Type B pancreatic cell (in vitro differentiated cells): ENCODE measurements around the gene TCF7L1. TPM values are rescaled to one million over a fixed set of nuclear protein-coding genes. Genes with fewer than 3 reads are reported as not detected.
A peak's percentile ranks its signal among the peaks of the same experiment; 100 is the strongest.

Experiments used
- DNase-seq: peaks from one replicate; pipeline ENCODE4 v3.0.0; 2021; ENCODE audit warnings: mixed read lengths; ENCODE audit not compliant: unreplicated experiment; ENCODE audit errors: extremely low spot score
- H3K27ac Mint-ChIP-seq: 2 replicates; pipeline ENCODE4 v1.8.0; 2021; ENCODE audit warnings: mild to moderate bottlenecking, mixed read lengths
- H3K27me3 Mint-ChIP-seq: 2 replicates; pipeline ENCODE4 v1.8.0; 2021; ENCODE audit warnings: mixed read lengths
- H3K36me3 Mint-ChIP-seq: 2 replicates; pipeline ENCODE4 v1.8.0; 2021; ENCODE audit warnings: mixed read lengths
- H3K4me1 Mint-ChIP-seq: one replicate; pipeline ENCODE4 v1.8.0; 2021; ENCODE audit warnings: mixed read lengths; ENCODE audit not compliant: unreplicated experiment
- H3K4me3 Mint-ChIP-seq: 2 replicates; pipeline ENCODE4 v1.8.0; 2021; ENCODE audit warnings: mild to moderate bottlenecking, mixed read lengths
- H3K9me3 Mint-ChIP-seq: 2 replicates; pipeline ENCODE4 v1.8.0; 2021; ENCODE audit warnings: mixed read lengths
- CTCF ChIP-seq: fragments of 200-600 bp; sonication (generic); conservative IDR thresholded peaks from 2 replicates; pipeline ENCODE4 v1.5.0; 2021; ENCODE audit warnings: antibody characterized with exemption, mild to moderate bottlenecking
- total RNA-seq: library from RNA; stranded (reverse); gene quantifications from 2 replicates; pipeline ENCODE4 v1.2.1, GENCODE V29; 2021; ENCODE audit warnings: low replicate concordance

Gene TCF7L1
- total RNA-seq, 1 donor from 2014 or later, result 32.4 TPM

- Mint-ChIP-seq H3K27me3 (peaks cover 4% of the 10 kb centered on the region), H3K4me3 (peak overlapping the region; percentile 91), H3K36me3 (no peaks in the 10 kb centered on the region), H3K9me3 (no peaks in the 10 kb centered on the region), H3K27ac (peak overlapping the region; percentile 69), H3K4me1 (peaks cover 21% of the 10 kb centered on the region)
- TF ChIP-seq CTCF, result no peak
- DNase-seq, result no peak
Observed at GRCh38 chr2:85132397-85132796, 795 bp upstream of the TCF7L1 start.

GRCh38 chr2:85133751-85134254 is 611 bp downstream of the TCF7L1 start:
- DNase-seq, result peak; percentile 77
- Mint-ChIP-seq H3K27ac (no peak overlapping the region), H3K27me3 (peaks cover 4% of the 10 kb centered on the region), H3K4me3 (peak overlapping the region; percentile 88), H3K4me1 (peaks cover 21% of the 10 kb centered on the region), H3K9me3 (no peaks in the 10 kb centered on the region), H3K36me3 (peaks cover 4% of the 10 kb centered on the region)
- TF ChIP-seq CTCF, result no peak

- H3K27ac Mint-ChIP-seq, result peak overlapping the region; percentile 70
- TF ChIP-seq CTCF, result peak; percentile 25
- peak overlapping the region; percentile 88 for H3K4me3 Mint-ChIP-seq
- no peaks in the 10 kb centered on the region for H3K9me3 Mint-ChIP-seq
- no peak for DNase-seq
- H3K36me3 Mint-ChIP-seq, result peaks cover 6% of the 10 kb centered on the region
- peaks cover 21% of the 10 kb centered on the region for H3K4me1 Mint-ChIP-seq
- peaks cover 4% of the 10 kb centered on the region for H3K27me3 Mint-ChIP-seq
Observed at GRCh38 chr2:85134255-85134895, 1.2 kb downstream of the TCF7L1 start.

GRCh38 chr2:85134896-85135659 is 1.9 kb downstream of the TCF7L1 start:
- H3K36me3 Mint-ChIP-seq, result peaks cover 13% of the 10 kb centered on the region
- peaks cover 4% of the 10 kb centered on the region for H3K27me3 Mint-ChIP-seq
- H3K4me1 Mint-ChIP-seq, result peaks cover 26% of the 10 kb centered on the region
- H3K9me3 Mint-ChIP-seq, result no peaks in the 10 kb centered on the region
- H3K27ac Mint-ChIP-seq, result peak overlapping the region; percentile 70
- peak overlapping the region; percentile 88 for H3K4me3 Mint-ChIP-seq
- DNase-seq, result no peak
- no peak for TF ChIP-seq CTCF

- TF ChIP-seq CTCF, result no peak
- peaks cover 26% of the 10 kb centered on the region for H3K4me1 Mint-ChIP-seq
- no peaks in the 10 kb centered on the region for H3K9me3 Mint-ChIP-seq
- no peak for DNase-seq
- H3K27ac Mint-ChIP-seq, result peak overlapping the region; percentile 9
- peak overlapping the region; percentile 88 for H3K4me3 Mint-ChIP-seq
- peaks cover 16% of the 10 kb centered on the region for H3K36me3 Mint-ChIP-seq
- peaks cover 4% of the 10 kb centered on the region for H3K27me3 Mint-ChIP-seq
Observed at GRCh38 chr2:85135660-85135914, 2.4 kb downstream of the TCF7L1 start.
